Stomach (tissue), 9 donors: ENCODE results near the gene AP5Z1. TPM values are rescaled to one million over a fixed set of nuclear protein-coding genes. Genes with fewer than 3 reads are reported as not detected.
A peak's percentile ranks its signal among the peaks of the same experiment; 100 is the strongest.

Experiments
- DNase-seq, 2 donors: peaks; one replicate each; pipeline versions ENCODE4 v3.0.0 to v3.0.0-alpha.2; 2013 to 2019
- H3K27ac ChIP-seq, 5 donors: fragments of 200-600 bp in 4 of 5; sonication (generic) in 4 of 5; one replicate each; pipeline ENCODE4 v1.5.1; 2013 to 2019; ENCODE audit warnings: mild to moderate bottlenecking in 1 of 5, moderate library complexity in 1 of 5
- H3K27me3 ChIP-seq, 3 donors: fragments of 200-600 bp; sonication (generic); one replicate each; pipeline ENCODE4 v1.5.1; 2017 to 2019; ENCODE audit warnings: mixed run types in 1 of 3
- H3K36me3 ChIP-seq, 4 donors: fragments of 200-600 bp; sonication (generic); 1 replicate in 3 of 4; 2 replicates in 1 of 4; pipeline ENCODE4 v1.5.1; 2016 to 2019
- H3K4me1 ChIP-seq, 4 donors: fragments of 200-600 bp; sonication (generic); one replicate each; pipeline ENCODE4 v1.5.1; 2016 to 2019
- H3K4me3 ChIP-seq, 4 donors: fragments of 200-600 bp; sonication (generic) in 3 of 4; one replicate each; pipeline ENCODE4 v1.5.1; 2016 to 2019; ENCODE audit warnings: mild to moderate bottlenecking in 1 of 4
- H3K9me3 ChIP-seq, 4 donors: fragments of 200-600 bp; sonication (generic); one replicate each; pipeline ENCODE4 v1.5.1; 2016 to 2019
- CTCF ChIP-seq, 7 experiments: fragments of 450-650 bp in 4 of 7; fragments of 200-600 bp in 3 of 7; sonication (generic) in 3 of 7; IDR thresholded peaks; one replicate each; pipeline ENCODE4 v1.5.1; 2016 to 2019; ENCODE audit warnings: antibody characterized with exemption in 7 of 7, control low read depth in 2 of 7, mild to moderate bottlenecking in 1 of 7
- EP300 ChIP-seq: sonication (generic); formaldehyde crosslinking; IDR thresholded peaks from one replicate; pipeline ENCODE4 v1.6.1; 2017; ENCODE audit warnings: antibody characterized with exemption
- POLR2A ChIP-seq, 4 donors: fragments of 450-650 bp; IDR thresholded peaks; one replicate each; pipeline ENCODE4 v1.6.1; 2016; ENCODE audit warnings: antibody characterized with exemption in 4 of 4, control low read depth in 2 of 4, mild to moderate bottlenecking in 1 of 4, moderate library complexity in 1 of 4
- POLR2AphosphoS5 ChIP-seq, 3 donors: sonication (generic); formaldehyde crosslinking; IDR thresholded peaks; one replicate each; pipeline ENCODE4 v1.6.1; 2016; ENCODE audit warnings: antibody characterized with exemption in 3 of 3
- WGBS, 5 donors: extraction: QIAGEN DNeasy Blood & Tissue Kit in 3 of 5; methylation state at CpG; one replicate each; pipeline versions ENCODE4 v1.1.5 to v1.1.7; 2013 to 2018; 5-methylcytosine and 5-hydroxymethylcytosine counted together
- intact Hi-C: fragments of 100-400 bp; cut with DNase I; formaldehyde crosslinking; loops from one replicate; pipeline ENCODE4 v1.15.1; 2023; ENCODE audit warnings: low total_unique reads
- polyA plus RNA-seq, 3 donors: library from polyadenylated mRNA; stranded (reverse); fragments of 200-250 nt; gene quantifications; one replicate each; pipeline ENCODE4 v1.2.3, GENCODE V29; 2013
- total RNA-seq, 5 donors: library from RNA; depleted of rRNA; stranded (reverse); fragments of >200 nt; gene quantifications; one replicate each; pipeline versions ENCODE4 v1.1.0 to v1.2.3, GENCODE V29; 2014 to 2016
- donor health status: healthy with polysubstance abuse.
- donor health status: Bipolar disorder and iron deficiency.
- donor health status: healthy.

The AP5Z1 gene
- total and polyA plus RNA-seq, 8 donors: 11.6 to 140 (median 42.3) TPM

GRCh38 chr7:4834601-4835397 lies 59.4 kb downstream of the AP5Z1 start:
- intact Hi-C loops: no loop called here
- H3K27me3 ChIP-seq: no peaks in the 10 kb centered on the region
- H3K4me1 ChIP-seq: peaks cover 0 to 3% (median 0%) of the 10 kb centered on the region in 4 donors
- H3K9me3 ChIP-seq: no peaks in the 10 kb centered on the region
- peaks cover 0 to 25% (median 4%) of the 10 kb centered on the region in 4 donors for H3K36me3 ChIP-seq
- no peak overlapping the region for H3K4me3 ChIP-seq
- no peak overlapping the region for H3K27ac ChIP-seq
- no peak for DNase-seq
- TF ChIP-seq CTCF (IDR thresholded peaks at IDR 0.05) (no peak), POLR2AphosphoS5 (IDR thresholded peaks at IDR 0.05) (no peak), POLR2A (IDR thresholded peaks at IDR 0.05) (no peak), EP300 (no peak)
- WGBS, 5 donors: 94 to 96% (median 95%) methylated on average over 10 to 60 of the region's 60 CpGs

- H3K4me3 ChIP-seq: no peak overlapping the region
- DNase-seq: no peak
- intact Hi-C loops: no loop called here
- TF ChIP-seq POLR2A (IDR thresholded peaks at IDR 0.05): no peak
- H3K27me3 ChIP-seq: no peaks in the 10 kb centered on the region
- H3K36me3 ChIP-seq: peaks cover 0 to 25% (median 4%) of the 10 kb centered on the region in 4 donors
- H3K9me3 ChIP-seq: no peaks in the 10 kb centered on the region
- 82 to 87% (median 86%) methylated on average over 23 to 28 of the region's 28 CpGs for WGBS, 5 donors
- H3K4me1 ChIP-seq: no peaks in the 10 kb centered on the region
- H3K27ac ChIP-seq: no peak overlapping the region
Measured at GRCh38 chr7:4835398-4836205, 60.2 kb downstream of the AP5Z1 start.

- no peak for TF ChIP-seq CTCF (IDR thresholded peaks at IDR 0.05)
- TF ChIP-seq POLR2A (IDR thresholded peaks at IDR 0.05): no peak
- TF ChIP-seq EP300: no peak
- TF ChIP-seq POLR2AphosphoS5 (IDR thresholded peaks at IDR 0.05): no peak
- intact Hi-C loops: no loop called here
- Histone ChIP-seq H3K27me3 (no peaks in the 10 kb centered on the region), H3K4me1 (no peaks in the 10 kb centered on the region), H3K9me3 (no peaks in the 10 kb centered on the region), H3K36me3 (peaks cover 0 to 25% (median 4%) of the 10 kb centered on the region in 4 donors), H3K27ac (no peak overlapping the region), H3K4me3 (no peak overlapping the region)
- DNase-seq: no peak
- 91 to 95% (median 92%) methylated on average over 16 to 30 of the region's 30 CpGs for WGBS, 5 donors
Measured at GRCh38 chr7:4836206-4836661, 60.8 kb downstream of the AP5Z1 start.

GRCh38 chr7:4837041-4837802 lies 61.8 kb downstream of the AP5Z1 start:
- H3K4me3 ChIP-seq: no peak overlapping the region
- no peak overlapping the region for H3K27ac ChIP-seq
- peaks cover 0 to 25% (median 4%) of the 10 kb centered on the region in 4 donors for H3K36me3 ChIP-seq
- peak in 1 of 4 donors; percentile 87 for TF ChIP-seq POLR2A (IDR thresholded peaks at IDR 0.05)
- TF ChIP-seq CTCF (IDR thresholded peaks at IDR 0.05): no peak
- DNase-seq: no peak
- H3K9me3 ChIP-seq: no peaks in the 10 kb centered on the region
- WGBS, 5 donors: 59 to 66% (median 65%) methylated on average over 21 to 22 of the region's 22 CpGs
- H3K27me3 ChIP-seq: no peaks in the 10 kb centered on the region
- intact Hi-C loops: no loop called here
- no peaks in the 10 kb centered on the region for H3K4me1 ChIP-seq
